Stimulated activated CD8-positive, alpha-beta memory T cell treated with anti-CD3 and anti-CD28 coated beads, Interleukin-2, amount 100 ng/mL, for 48 hours (primary cell): Measurements from ENCODE around the gene MAN2A2.

Experiments used
- DNase-seq, 2 donors: peaks; one replicate each; pipeline ENCODE4 v3.0.0-alpha.2; 2020; ENCODE audit warnings: low read depth in 2 of 2

MAN2A2 gene

GRCh38 chr15:90902840-90903732 lies at the start of gene MAN2A2:
Gene MAN2A2, plus strand, starts transcription at chr15:90903302. Its CDS starts 906 bp downstream, at chr15:90904208.
- peak; percentile 69 to 77 for DNase-seq

- DNase-seq = no peak
These were observed 48.0 kb upstream of the MAN2A2 start for GRCh38 chr15:90855139-90855538.

- no peak for DNase-seq
These were observed 45.8 kb upstream of the MAN2A2 start for GRCh38 chr15:90857337-90857736.

GRCh38 chr15:90857883-90858443 lies 45.1 kb upstream of the MAN2A2 start:
- DNase-seq = no peak

- DNase-seq = no peak
These were observed 43.6 kb upstream of the MAN2A2 start for GRCh38 chr15:90859234-90860131.

- no peak for DNase-seq
These were observed 42.7 kb upstream of the MAN2A2 start for GRCh38 chr15:90860450-90860849.

GRCh38 chr15:90860942-90861675 lies 42.0 kb upstream of the MAN2A2 start:
- no peak for DNase-seq

GRCh38 chr15:90862487-90862886 lies 40.6 kb upstream of the MAN2A2 start:
- DNase-seq = no peak

GRCh38 chr15:90862964-90863778 lies 39.9 kb upstream of the MAN2A2 start:
- no peak for DNase-seq

GRCh38 chr15:90863987-90864386 lies 39.1 kb upstream of the MAN2A2 start:
- no peak for DNase-seq

GRCh38 chr15:90864507-90864906 lies 38.6 kb upstream of the MAN2A2 start:
- DNase-seq = no peak

GRCh38 chr15:90865702-90866101 lies 37.4 kb upstream of the MAN2A2 start:
- no peak for DNase-seq

GRCh38 chr15:90866161-90866715 lies 36.9 kb upstream of the MAN2A2 start:
- DNase-seq = no peak

GRCh38 chr15:90866800-90867199 lies 36.3 kb upstream of the MAN2A2 start:
- DNase-seq = no peak

GRCh38 chr15:90868261-90868689 lies 34.8 kb upstream of the MAN2A2 start, which contains the start of gene FURIN:
Gene FURIN, plus strand, starts transcription at chr15:90868588. Its CDS starts 7,153 bp downstream, at chr15:90875741.
- no peak for DNase-seq

GRCh38 chr15:90869140-90869541 lies 34.0 kb upstream of the MAN2A2 start:
- DNase-seq = no peak

GRCh38 chr15:90869601-90870353 lies 33.3 kb upstream of the MAN2A2 start:
- DNase-seq = peak in 1 of 2 donors; percentile 59

- no peak for DNase-seq
These were observed 32.6 kb upstream of the MAN2A2 start for GRCh38 chr15:90870354-90871138.
